Small intestine (tissue), 7 donors: ENCODE measurements around the gene OXT. TPM values are rescaled to one million over a fixed set of nuclear protein-coding genes. Genes with fewer than 3 reads are reported as not detected.
A peak's percentile ranks its signal among the peaks of the same experiment; 100 is the strongest.

Experiments used
- DNase-seq, 2 donors: peaks; one replicate each; pipeline versions ENCODE4 v3.0.0 to v3.0.0-alpha.2; 2013
- FAIRE-seq: peaks from 2 replicates; lab custom pipeline; 2012; peaks lifted over from hg19 to GRCh38; lab: Jason Lieb, UNC
- H3K27ac ChIP-seq, 3 donors: one replicate each; pipeline ENCODE4 v1.5.1; 2013; ENCODE audit warnings: low read length in 2 of 3, mild to moderate bottlenecking in 2 of 3, control low read depth in 1 of 3, inconsistent platforms in 1 of 3, low read depth in 1 of 3, moderate library complexity in 1 of 3
- H3K27me3 ChIP-seq, 3 donors: one replicate each; pipeline ENCODE4 v1.6.1; 2013; ENCODE audit warnings: low read length in 3 of 3, inconsistent platforms in 1 of 3; ENCODE audit not compliant: control insufficient read depth in 3 of 3, insufficient read depth in 3 of 3
- H3K36me3 ChIP-seq, 3 donors: one replicate each; pipeline ENCODE4 v1.6.1; 2013; ENCODE audit warnings: low read length in 3 of 3, inconsistent platforms in 1 of 3, low read depth in 1 of 3, mild to moderate bottlenecking in 1 of 3, moderate library complexity in 1 of 3; ENCODE audit not compliant: control insufficient read depth in 3 of 3, insufficient read depth in 2 of 3
- H3K4me1 ChIP-seq, 3 donors: one replicate each; pipeline ENCODE4 v1.6.1; 2013; ENCODE audit warnings: low read length in 2 of 3, inconsistent platforms in 1 of 3, low read depth in 1 of 3, mild to moderate bottlenecking in 1 of 3, moderate library complexity in 1 of 3; ENCODE audit not compliant: control insufficient read depth in 3 of 3, insufficient read depth in 2 of 3
- H3K4me3 ChIP-seq, 3 donors: one replicate each; pipeline ENCODE4 v1.5.1; 2013; ENCODE audit warnings: low read length in 3 of 3, control low read depth in 1 of 3, inconsistent platforms in 1 of 3, low read depth in 1 of 3, mild to moderate bottlenecking in 1 of 3, moderate library complexity in 1 of 3
- H3K9me3 ChIP-seq, 2 donors: one replicate each; pipeline ENCODE4 v1.6.1; 2013; ENCODE audit warnings: low read depth in 1 of 2, low read length in 1 of 2; ENCODE audit not compliant: control insufficient read depth in 2 of 2, insufficient read depth in 1 of 2
- WGBS, 3 donors: extraction: QIAGEN DNeasy Blood & Tissue Kit; methylation state at CpG; one replicate each; pipeline ENCODE4 v1.1.7; 2013; 5-methylcytosine and 5-hydroxymethylcytosine counted together
- polyA plus RNA-seq, 4 donors: library from polyadenylated mRNA; stranded (reverse) in 3 of 4; unstranded in 1 of 4; fragments of 200-250 nt in 3 of 4; fragments of 120-200 nt in 1 of 4; gene quantifications; one replicate each; pipeline versions ENCODE4 v1.2.1 to v1.2.3, GENCODE V29; 2013
- donor health status: healthy with polysubstance abuse.
- donor health status: control.
- donor health status: control.
- donor health status: Bipolar disorder and iron deficiency.
- donor health status: healthy.

Gene OXT
- polyA plus RNA-seq, 4 donors = 2.7 to 45.8 (median 20.9) TPM

- no peak overlapping the region for H3K4me3 ChIP-seq
- no peak overlapping the region for H3K27ac ChIP-seq
- 79 to 88% (median 82%) methylated on average over 5 of the region's 5 CpGs for WGBS, 3 donors
- FAIRE-seq (no peak), DNase-seq (no peak)
- H3K9me3 ChIP-seq = no peaks in the 10 kb centered on the region
- H3K36me3 ChIP-seq = peaks cover 8 to 67% (median 17%) of the 10 kb centered on the region in 3 donors
- peaks cover 0 to 6% (median 0%) of the 10 kb centered on the region in 3 donors for H3K4me1 ChIP-seq
- H3K27me3 ChIP-seq = no peaks in the 10 kb centered on the region
Observed at GRCh38 chr20:3038454-3038853, 33.0 kb upstream of the OXT start.

GRCh38 chr20:3039426-3039825 lies 32.0 kb upstream of the OXT start:
- DNase-seq = no peak
- H3K9me3 ChIP-seq = no peaks in the 10 kb centered on the region
- H3K27ac ChIP-seq = no peak overlapping the region
- no peak for FAIRE-seq
- no peak overlapping the region for H3K4me3 ChIP-seq
- H3K27me3 ChIP-seq = no peaks in the 10 kb centered on the region
- H3K36me3 ChIP-seq = peaks cover 8 to 61% (median 17%) of the 10 kb centered on the region in 3 donors
- H3K4me1 ChIP-seq = peaks cover 0 to 6% (median 0%) of the 10 kb centered on the region in 3 donors
- 79 to 89% (median 80%) methylated on average over 4 of the region's 4 CpGs for WGBS, 3 donors

GRCh38 chr20:3040086-3040485 lies 31.3 kb upstream of the OXT start:
- H3K36me3 ChIP-seq = peaks cover 8 to 57% (median 17%) of the 10 kb centered on the region in 3 donors

GRCh38 chr20:3041854-3042409 lies 29.5 kb upstream of the OXT start:
- H3K36me3 ChIP-seq = peaks cover 4 to 40% (median 13%) of the 10 kb centered on the region in 3 donors
- peak overlapping the region in 2 of 3 donors; percentile 32 to 70 for H3K27ac ChIP-seq
- WGBS, 3 donors = 59 to 71% (median 68%) methylated on average over 10 of the region's 10 CpGs
- no peaks in the 10 kb centered on the region for H3K27me3 ChIP-seq
- FAIRE-seq (no peak), DNase-seq (no peak)
- H3K4me1 ChIP-seq = peaks cover 0 to 7% (median 0%) of the 10 kb centered on the region in 3 donors
- no peak overlapping the region for H3K4me3 ChIP-seq
- H3K9me3 ChIP-seq = no peaks in the 10 kb centered on the region

More at GRCh38 chr20:3040086-3040485, 31.3 kb upstream of the OXT start:
- FAIRE-seq (no peak), DNase-seq (no peak)
- H3K4me1 ChIP-seq = peaks cover 0 to 6% (median 0%) of the 10 kb centered on the region in 3 donors
- WGBS, 3 donors = 93 to 95% (median 94%) methylated on average over 8 of the region's 8 CpGs
- no peak overlapping the region for H3K27ac ChIP-seq
- no peaks in the 10 kb centered on the region for H3K27me3 ChIP-seq
- H3K9me3 ChIP-seq = no peaks in the 10 kb centered on the region
- no peak overlapping the region for H3K4me3 ChIP-seq

- Histone ChIP-seq H3K36me3 (peaks cover 3 to 36% (median 13%) of the 10 kb centered on the region in 3 donors), H3K4me3 (no peak overlapping the region), H3K9me3 (no peaks in the 10 kb centered on the region), H3K27ac (peak overlapping the region in 1 of 3 donors; percentile 70), H3K27me3 (no peaks in the 10 kb centered on the region), H3K4me1 (peaks cover 0 to 9% (median 0%) of the 10 kb centered on the region in 3 donors)
- no peak for DNase-seq
- WGBS, 3 donors = 80 to 92% (median 89%) methylated on average over 5 of the region's 5 CpGs
- no peak for FAIRE-seq
Observed at GRCh38 chr20:3042625-3043024, 28.8 kb upstream of the OXT start.

GRCh38 chr20:3043322-3043721 lies 28.1 kb upstream of the OXT start, which contains the start of gene GNRH2:
Gene GNRH2 (plus strand): TSS chr20:3043622. CDS start chr20:3044415, 793 bp downstream.
- FAIRE-seq = no peak
- no peak within 1 kb of the TSS for H3K4me3 ChIP-seq
- 72 to 85% (median 75%) methylated on average over 2 to 3 of the region's 3 CpGs for WGBS, 3 donors

GRCh38 chr20:3044336-3044965 lies 27.0 kb upstream of the OXT start:
- FAIRE-seq (no peak), DNase-seq (no peak)
- no peak overlapping the region for H3K4me3 ChIP-seq
- peaks cover 5 to 41% (median 12%) of the 10 kb centered on the region in 3 donors for H3K36me3 ChIP-seq
- 90 to 92% (median 92%) methylated on average over 7 to 8 of the region's 8 CpGs for WGBS, 3 donors
- peaks cover 0 to 9% (median 0%) of the 10 kb centered on the region in 3 donors for H3K4me1 ChIP-seq
- peak overlapping the region in 1 of 3 donors; percentile 95 for H3K27ac ChIP-seq
- no peaks in the 10 kb centered on the region for H3K9me3 ChIP-seq
- no peaks in the 10 kb centered on the region for H3K27me3 ChIP-seq

More at GRCh38 chr20:3043322-3043721, 28.1 kb upstream of the OXT start, which contains the start of gene GNRH2:
- H3K27me3 ChIP-seq = no peaks in the 10 kb centered on the region
- peak within 1 kb of the TSS in 1 of 3 donors; percentile 70 for H3K27ac ChIP-seq
- H3K4me1 ChIP-seq = peaks cover 0 to 9% (median 0%) of the 10 kb centered on the region in 3 donors
- DNase-seq = no peak
- peaks cover 3 to 39% (median 16%) of the 10 kb centered on the region in 3 donors for H3K36me3 ChIP-seq
- no peaks in the 10 kb centered on the region for H3K9me3 ChIP-seq

GRCh38 chr20:3045042-3045815 lies 26.2 kb upstream of the OXT start:
- no peak for DNase-seq
- peak overlapping the region; percentile 68 to 95 (median 92) for H3K27ac ChIP-seq
- WGBS, 3 donors = 1 to 2% (median 2%) methylated on average over 22 to 24 of the region's 24 CpGs
- no peak for FAIRE-seq
- peaks cover 0 to 9% (median 0%) of the 10 kb centered on the region in 3 donors for H3K4me1 ChIP-seq
- H3K36me3 ChIP-seq = peaks cover 2 to 41% (median 10%) of the 10 kb centered on the region in 3 donors
- peak overlapping the region; percentile 57 to 84 (median 79) for H3K4me3 ChIP-seq
- H3K9me3 ChIP-seq = no peaks in the 10 kb centered on the region
- no peaks in the 10 kb centered on the region for H3K27me3 ChIP-seq
